Fibroblast of gingiva (primary cell): ENCODE measurements around the gene COL25A1.

Experiments
- DNase-seq: peaks from one replicate; pipeline ENCODE4 v3.0.0-alpha.2; 2011; ENCODE audit warnings: low read depth

The COL25A1 gene

DNA sequence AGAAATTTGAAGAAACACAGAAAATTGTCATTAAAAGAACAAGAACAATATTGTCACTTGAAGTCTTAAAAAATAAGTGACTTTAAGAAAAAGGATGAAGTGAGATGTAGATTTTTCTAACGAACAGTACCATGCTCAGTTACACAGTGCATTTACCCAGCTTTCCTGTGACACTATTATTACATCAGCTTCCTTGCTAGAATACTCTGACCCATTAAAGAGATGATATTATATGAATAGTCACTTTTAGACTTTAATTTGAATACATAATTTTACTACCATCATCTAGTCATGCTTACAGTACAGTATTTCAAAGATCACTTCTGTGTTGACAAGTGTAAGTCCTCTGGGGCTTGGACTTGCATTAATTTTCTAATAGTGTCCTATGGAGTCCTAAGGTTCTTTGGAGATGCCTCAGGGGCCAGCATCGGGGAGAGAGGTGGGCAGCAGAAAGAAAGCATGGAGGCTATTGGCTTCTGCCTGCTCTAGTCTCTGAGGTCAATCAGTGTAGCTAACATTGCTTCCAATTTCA, 10.7 kb downstream of the COL25A1 start:
- no peak for DNase-seq

DNA sequence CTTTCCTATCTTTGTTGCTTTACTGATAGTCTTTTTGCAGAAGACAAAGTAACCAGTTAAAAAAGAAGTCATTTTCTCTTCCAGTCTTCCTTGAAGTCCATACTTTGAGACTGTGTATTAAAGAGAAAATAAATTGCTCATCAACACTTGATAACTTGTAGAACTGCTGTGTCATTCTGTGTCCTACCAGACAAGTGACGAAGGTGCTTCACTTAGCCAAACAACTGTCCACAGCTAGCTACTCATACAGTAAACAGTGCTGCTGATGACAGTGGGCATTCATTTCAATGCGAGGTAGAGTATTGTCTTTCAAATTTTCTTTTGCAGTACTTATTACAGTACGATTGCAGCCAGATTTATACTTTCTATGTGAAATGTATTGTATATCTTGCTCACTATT, 11.5 kb downstream of the COL25A1 start:
- DNase-seq, result no peak

DNA sequence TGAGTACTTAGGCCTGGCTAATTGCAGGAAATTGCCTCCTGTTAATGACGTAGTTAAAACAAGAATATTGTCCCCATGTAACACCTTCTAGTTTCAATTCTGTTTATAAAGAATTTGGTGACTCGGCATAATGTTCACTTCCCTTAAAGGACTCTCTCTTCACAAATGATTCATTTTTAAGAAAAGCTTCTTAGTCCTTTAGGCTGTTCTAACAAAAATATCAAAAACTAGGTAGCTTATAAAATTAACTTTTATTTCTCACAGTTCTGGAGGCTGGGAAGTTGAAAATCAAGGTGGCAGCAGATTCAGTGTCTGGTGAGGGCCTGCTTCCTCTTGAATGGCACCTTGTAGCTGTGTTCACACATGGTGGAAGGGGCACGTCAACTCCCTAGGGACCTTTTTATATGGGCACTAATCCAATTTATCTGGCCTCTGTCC, 23.8 kb downstream of the COL25A1 start:
- DNase-seq, result no peak

DNA sequence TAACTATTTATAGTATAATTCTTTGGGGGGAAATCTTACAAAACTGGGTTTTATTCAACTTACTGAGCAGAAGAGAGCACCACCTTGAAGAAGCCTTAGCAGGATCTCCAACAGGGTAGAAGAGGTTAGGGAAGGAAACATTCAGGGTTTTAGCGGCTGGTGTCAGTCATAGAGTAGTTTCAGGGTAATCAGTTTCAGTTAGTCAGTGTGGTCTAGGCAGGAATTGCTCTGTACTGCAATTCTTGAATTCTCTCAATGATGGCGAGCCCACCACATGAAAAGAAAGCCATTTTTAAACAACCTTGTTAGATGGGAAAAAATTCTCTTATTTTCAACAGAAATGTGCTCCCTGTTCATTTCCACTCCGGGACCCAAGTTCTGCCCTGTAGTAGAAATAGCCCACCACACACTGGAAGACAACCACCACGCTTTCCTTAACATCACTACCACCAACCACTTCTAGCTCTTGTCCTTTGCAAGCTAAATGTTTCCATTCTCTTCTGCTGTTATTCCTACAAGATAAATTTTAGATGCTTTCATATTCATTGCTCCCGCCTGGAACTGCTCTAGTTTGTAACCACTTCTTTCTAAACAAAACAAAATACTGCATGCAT, 25.9 kb downstream of the COL25A1 start:
- DNase-seq, result no peak

DNA sequence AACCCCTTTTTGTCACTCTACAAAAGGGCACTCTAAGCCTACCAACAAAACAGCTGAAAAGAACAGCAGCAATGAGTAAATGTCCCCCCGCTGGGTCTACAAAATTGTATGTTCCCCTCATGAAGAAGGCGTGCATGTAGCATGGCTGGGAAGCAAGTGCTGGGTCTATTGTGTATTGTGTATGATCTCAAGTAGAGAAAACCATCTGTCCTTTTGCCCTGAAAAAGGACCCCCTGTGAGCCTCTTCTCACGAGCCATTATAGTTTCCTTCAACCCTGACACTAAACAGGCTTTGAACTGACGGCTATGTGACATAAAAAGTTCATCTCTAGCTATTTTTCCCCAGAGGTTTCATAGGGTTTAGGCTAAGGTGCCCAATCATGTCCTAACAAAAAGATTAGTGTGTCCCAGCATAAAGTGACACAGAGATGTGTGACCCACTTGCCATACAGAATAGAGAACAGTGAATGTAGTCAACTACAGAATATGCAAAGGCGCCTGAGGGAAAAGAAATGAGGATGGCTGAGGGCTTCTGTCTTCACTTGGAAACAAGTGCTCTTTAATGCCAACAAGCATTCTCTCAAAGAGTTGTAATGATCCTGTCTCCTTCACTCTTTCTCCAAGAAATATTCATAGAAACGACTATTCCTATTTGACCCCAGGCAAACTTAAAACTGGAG, 27.3 kb downstream of the COL25A1 start:
- DNase-seq, result no peak

DNA sequence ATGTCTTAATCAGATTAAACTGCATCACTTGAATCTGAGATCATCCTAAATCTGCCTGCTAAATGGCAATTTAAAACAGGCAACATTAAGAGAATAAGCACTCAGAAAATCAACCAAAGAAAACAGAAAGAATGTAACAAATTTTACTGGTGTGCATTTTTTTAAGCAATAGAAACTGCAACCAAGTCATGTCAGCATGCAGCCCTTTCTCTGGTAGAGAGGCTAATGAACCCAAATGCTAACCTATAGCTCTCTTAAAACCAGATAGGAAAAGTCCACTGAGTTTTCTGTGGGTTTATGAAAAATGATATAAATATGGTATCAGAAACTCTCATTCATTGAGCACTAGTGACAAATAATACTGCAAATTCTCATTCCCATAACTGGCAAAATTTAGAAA, 35.6 kb downstream of the COL25A1 start:
- DNase-seq, result no peak

DNA sequence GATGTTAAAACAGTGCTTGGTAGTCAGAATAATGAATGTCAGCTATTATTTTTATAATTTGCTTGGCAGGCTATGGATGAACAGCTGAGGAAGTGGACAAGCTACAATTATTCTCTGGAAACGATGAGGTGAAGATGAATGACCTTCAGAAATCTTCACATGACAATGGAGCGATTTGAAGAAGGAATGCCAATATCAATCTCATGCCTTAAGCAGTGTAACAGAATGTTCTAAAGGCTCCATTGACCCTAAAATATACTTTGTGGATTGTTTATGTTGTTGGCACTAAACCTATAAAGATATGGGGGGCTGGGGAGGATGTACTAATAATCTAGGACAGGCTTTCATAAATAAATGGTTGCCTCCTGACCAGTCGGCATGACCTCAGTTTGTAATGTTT, 36.2 kb downstream of the COL25A1 start:
- DNase-seq, result no peak

DNA sequence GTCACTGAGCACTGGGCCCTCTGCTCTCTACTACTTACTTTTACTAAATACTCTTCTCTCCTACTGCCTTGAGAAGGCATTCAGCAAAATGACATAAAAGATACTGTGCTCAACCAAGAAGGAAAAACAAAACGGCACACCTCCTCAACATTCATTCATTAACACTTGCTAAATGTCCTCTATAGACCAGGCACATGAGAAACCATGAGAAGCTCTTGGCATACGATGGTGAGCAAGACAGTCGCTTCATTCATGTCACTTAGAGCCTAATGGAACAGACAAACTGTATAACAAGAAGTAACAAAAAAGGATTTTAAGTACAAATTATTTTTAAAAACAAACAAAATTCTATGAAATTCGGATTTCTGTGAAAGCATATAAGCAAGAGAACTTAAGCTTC, 38.7 kb downstream of the COL25A1 start:
- no peak for DNase-seq

DNA sequence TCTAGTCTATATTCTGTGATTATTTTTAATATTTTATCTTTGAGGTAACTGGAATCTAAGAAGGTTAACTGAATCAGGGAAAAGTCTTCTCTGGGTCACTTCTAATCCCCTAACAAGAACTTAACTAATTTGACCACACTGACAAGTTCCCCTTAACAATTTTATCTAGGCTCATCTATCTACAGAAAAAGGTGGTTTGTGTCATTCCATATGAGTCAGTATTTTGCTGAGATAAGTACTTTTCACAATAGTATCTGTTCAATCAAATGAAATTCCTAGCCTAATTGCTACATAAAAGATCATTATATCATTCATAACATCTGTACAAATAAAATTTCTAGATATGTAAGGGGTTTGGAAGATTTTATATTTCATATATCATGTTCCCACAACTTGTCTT, 45.6 kb downstream of the COL25A1 start:
- DNase-seq, result no peak

DNA sequence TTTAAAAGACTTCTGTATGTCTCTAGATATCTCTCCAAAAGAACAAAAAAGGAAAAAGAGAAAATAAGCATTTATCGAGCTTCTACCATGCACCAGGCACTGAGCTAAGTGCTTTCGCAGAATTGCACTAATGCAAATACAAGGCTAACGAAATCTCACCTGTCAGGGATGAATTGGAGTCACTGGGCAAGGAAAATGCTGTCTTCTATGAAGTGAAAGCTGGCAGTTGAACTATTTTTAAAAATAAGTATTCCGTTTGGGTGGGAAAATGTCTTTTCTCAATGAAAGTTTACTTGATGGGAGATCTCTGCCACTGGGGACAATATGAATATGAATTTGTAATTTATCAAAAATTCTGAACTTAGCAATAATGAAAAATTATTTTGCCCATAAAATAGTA, 47.6 kb downstream of the COL25A1 start:
- DNase-seq, result no peak

DNA sequence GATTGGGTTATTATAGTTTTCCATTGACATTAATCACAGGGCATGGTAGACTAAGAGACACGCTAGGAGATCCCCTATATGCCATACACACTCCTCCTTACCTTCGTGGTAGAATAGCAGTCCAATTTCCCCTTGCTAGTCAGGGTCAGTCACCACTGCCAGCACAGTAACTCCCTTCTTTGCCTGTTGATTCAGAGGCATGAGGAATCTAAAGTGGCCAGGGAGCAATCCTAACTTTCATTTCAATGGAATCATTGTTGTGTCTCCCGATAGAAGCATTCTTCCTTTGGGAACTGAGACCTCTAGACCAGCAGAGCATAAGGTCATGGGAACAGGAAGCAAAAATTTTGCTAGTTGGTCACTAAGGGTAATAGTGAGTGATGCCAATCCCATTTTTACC, 51.1 kb downstream of the COL25A1 start:
- DNase-seq, result no peak

DNA sequence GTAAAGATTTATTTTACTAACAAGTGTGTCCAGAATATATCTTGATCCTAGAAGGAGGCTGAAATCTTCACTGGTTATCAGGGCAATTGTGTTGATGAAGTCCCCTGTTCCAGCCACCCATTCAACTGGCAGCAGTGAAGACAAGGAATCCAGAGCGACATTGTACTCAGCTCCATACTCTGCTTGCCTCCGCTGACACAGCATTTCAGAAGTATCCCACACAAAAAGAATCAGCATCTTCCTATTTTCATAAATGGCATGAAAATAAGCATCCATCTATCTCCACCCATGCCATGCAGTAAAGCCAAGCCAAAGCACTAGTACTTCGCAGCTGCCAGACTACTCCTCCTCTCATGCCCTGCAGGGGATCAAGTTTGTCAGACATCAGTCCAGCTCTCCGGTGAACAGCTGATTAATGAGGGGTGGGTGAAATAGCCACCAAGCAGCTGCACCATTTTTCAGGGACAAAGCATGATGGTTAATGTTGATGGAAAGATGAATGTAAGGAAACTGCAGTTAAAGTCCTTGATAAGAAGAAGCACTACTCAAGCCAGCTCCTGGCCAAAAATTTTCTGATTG, 54.0 kb downstream of the COL25A1 start:
- no peak for DNase-seq

DNA sequence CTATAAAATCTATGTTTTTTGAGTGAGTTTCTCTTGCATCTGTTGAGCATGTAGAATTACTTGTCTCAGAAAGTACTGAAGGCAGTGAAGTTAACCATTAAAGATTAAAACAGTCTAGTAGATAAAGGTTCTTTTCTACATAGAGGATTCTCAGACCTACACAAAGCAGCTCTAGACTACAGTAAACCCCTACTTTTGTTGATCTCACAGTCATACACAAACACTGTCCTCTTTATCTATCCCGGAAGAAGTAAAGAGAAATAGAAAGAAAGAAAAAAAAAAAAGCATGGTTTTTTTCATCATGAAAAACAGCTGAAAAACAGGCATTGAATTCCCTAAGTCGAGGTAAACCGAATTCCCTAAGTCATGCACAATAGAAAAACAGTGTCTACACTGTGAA, 58.6 kb downstream of the COL25A1 start:
- no peak for DNase-seq

DNA sequence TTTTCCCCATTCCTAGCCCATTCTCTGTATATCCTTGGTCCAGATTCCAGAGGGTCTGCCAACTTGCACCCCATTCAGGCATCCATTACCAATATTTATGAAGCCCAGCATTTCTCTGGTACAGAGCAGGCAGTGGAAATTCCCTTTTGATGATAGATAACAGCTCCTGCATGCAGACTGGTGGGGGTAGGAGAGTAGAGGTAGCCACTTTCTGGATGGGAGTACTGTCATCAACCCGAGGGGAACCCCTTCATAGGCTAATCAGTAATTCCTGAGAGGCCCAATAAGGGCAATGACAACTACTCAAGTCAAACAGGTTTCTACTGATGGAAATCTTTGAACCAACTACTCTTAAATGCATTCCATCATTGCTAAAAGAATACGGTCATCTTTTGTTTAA, 63.7 kb downstream of the COL25A1 start:
- no peak for DNase-seq

DNA sequence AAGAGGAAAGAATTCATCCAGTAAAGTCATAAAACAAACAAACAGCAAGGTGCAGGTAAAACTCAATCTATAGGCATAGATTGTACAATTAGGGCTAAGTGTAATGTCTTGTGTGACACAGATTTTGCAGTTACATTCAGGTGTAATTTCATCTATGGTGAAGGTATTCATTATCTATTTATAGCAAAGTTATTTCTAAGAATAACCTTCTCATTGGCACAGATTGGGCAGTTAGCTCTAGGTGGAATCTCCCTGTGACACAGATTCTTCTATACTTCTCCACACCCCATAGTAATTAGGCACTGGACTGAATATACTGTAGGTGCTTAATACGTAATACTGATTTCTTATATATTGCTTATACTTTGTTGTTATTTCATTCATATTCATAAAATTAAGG, 66.8 kb downstream of the COL25A1 start:
- no peak for DNase-seq

DNA sequence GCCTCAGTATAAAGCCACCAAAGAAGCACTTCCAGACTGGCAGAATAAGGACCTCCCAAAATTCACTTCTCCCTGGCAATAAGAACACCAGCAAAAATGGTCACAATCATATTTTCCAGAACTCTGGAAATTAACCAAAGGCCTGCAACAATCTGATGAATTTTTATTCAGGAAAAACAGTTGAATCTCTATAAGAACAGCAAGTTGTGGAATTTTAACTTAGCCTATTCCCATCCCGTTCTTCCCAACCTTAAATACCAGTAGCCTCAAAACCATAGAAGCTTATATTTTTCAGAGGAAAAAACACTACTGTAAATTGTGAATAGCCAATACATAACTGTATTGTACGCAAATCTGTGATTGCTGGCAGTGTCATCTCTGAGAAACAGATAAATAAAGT, 67.9 kb downstream of the COL25A1 start:
- no peak for DNase-seq

DNA sequence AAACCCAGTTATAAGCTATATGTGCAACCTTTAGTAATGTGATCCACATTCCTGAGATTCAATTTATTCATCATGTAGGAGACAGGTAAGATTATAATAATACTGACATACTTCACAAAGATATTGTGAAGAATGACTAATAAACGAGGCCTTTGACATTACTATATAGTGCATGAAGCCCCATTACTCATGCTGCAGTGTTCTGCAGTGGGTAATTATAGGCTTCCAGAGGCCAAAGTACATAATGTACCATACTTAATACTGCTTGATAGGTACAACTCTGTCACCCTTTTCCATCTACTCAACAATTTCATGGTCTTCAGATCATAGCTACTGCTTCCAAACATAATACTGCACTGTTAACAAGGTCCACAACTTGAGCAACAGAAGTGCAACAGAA, 68.9 kb downstream of the COL25A1 start:
- DNase-seq, result no peak

DNA sequence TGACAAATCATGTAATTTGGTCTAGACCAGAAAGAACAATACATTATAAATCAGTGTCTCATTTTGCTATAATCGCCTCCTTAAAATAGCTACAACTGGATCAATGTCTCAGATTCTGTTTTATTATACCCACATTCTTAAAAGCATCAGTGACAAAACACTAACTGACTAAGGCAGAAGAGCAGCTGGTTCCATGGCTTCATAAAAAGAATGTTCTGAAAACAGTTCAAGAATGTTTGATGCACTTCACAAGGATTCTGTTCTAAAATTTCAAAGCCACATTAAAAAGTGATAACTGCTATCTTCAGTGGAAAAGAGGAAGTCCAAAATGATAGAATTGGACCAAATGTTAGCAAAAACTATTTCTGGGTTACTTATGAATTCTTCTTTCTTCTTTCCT, 69.8 kb downstream of the COL25A1 start:
- DNase-seq, result no peak

DNA sequence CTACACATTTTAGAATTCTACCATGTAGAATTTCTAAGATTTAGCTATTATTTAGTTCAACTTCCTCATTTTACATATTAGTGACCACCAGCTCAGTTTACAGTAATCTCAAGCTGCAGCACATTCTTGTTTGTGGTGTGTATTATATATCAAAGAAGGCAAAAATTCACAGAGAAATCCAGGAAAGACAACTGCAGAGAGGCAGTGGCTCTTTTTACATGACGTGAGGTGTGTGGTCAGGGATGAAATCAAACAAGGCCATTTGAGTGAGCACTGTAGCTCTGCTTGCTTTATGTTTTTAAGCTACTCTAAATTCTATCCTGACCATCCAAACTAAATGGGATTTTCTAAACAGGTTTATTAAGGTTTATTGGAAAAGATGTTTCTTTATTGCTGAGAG, 71.1 kb downstream of the COL25A1 start:
- no peak for DNase-seq

DNA sequence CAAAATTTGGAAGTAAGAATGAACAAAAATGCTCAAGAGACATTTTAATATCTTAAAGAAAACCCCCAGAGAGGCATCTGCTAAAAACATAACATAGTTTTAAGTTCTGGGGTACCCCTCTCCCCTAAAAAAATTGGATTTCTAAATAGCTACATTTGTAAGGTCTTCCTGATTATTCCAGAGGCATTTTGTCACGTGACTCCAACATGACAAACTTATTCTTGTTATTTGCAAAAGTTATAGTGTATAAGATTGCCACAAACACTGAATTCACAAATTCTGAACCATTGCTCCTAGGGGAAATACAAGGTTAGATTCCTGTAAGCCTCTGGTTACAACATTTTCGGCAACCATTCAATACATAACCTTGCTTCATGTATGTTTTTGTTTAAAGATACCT, 73.4 kb downstream of the COL25A1 start:
- no peak for DNase-seq

DNA sequence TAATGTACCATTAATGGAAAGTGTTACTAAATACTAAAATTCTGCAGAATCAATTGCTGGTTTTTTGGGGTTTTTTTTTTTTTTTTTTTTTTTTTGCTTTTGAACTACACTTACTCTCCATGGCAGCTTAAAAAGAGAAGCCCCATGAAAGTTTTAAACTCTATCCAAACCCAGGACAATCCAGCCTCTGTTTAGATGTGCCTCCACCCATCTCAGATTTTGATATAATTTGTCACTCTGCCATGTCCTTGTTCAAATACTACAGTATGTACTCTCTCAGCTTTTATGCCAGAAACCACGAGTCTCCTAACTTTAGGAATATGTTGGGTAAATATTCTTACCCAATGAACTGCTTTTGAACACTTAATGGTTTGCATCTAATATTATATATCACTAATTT, 84.2 kb downstream of the COL25A1 start:
- DNase-seq, result no peak

DNA sequence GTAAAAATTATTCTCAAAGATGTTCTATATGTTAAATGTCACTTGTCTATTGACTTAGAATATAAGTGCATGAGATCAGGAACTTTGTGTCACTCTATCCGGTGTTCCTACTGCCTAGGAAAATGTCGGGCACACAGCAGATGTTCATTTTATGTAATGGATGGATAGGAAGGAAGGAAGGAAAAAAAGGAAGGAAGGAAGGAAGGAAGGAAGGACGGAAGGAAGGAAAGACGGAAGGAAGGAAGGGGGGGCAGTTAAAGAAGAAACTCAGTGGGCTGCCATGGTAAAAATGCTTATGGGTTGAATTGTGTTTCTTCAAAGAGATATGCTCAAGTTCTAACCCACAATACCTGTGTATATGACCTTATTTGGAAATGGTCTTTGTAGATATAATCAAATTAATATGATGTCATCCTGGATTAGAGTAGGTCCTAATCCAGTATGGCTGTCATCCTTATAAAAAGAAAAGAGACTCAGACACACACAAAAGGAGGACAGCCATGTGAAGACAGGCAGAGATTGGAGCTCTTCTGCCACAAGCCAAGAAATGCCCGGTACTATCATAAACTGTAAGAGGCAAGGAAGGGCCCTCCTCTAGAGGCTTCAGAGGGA, 86.3 kb downstream of the COL25A1 start:
- DNase-seq, result no peak

DNA sequence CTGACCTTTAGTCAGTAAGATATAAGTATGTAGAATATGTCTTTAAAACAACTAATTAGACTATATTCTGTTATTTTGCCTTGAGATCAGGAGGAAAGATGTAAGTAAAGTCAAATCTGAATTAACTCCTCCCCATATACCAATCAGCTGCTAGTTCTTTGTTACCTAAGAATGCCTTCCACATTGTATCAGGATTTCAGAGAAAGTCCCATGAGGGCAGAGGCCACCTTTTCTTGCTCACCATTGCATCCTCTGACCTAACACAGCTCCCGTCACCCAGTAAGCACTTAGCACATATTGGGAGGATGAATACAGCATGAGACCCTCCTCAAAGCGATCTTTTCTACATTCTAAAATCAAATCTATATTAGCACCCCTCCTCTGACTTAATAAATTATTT, 87.0 kb downstream of the COL25A1 start:
- no peak for DNase-seq
